GM13976 (cell line): ENCODE results near the gene C1orf159.

ENCODE experiments used
- DNase-seq: peaks from one replicate; pipeline ENCODE4 v3.0.0; 2012; ENCODE audit warnings: low spot score
- in situ Hi-C: fragments of 300-500 bp; cut with MboI; formaldehyde crosslinking; loops from one replicate; pipeline ENCODE4 v1.12.0; 2022; ENCODE audit warnings: low sequenced_read_pairs, mixed read lengths, inconsistent platforms; ENCODE audit not compliant: unreplicated experiment
- TF ChIP-seq, protein P1 (sequence below): IDR thresholded peaks from 2 replicates; pipeline ENCODE4 v1.5.1; 2012; ENCODE audit warnings: borderline replicate concordance, mild to moderate bottlenecking; ENCODE audit not compliant: insufficient read depth; ENCODE audit errors: extremely low read depth, missing control alignments, control extremely low read depth

Gene C1orf159

DNA sequence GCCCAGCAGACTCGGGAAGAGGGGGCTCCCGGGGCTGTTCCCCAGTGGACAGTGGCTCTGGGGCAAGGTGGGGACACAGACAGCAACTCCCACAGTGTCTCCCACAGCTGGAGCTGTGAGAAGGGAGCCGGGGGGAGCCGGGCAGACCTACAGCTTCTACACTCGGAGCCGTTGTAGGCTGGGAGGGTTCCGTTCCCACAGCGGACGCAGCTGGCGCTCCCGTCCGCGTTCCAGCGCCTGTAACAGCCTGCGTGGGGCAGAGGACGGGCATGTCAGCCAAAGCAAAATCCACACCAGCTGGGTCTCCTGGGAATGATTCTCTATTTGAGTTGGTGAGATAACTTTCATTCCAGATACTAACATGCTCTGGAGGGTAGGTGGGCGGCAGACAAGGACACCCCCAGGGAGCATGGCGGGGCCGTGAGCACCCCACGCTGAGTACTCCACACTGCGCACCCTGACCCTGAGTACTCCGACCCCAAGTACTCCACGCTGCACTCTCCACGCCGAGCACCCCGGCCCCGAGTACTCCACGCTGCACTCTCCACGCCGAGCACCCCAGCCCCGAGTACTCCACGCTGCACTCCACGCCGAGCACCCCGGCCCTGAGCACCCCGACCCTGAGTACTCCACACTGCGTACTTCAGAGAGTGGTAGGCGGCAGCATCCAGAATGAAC lies 28.4 kb downstream of the C1orf159 start:
- DNase-seq = no peak

DNA sequence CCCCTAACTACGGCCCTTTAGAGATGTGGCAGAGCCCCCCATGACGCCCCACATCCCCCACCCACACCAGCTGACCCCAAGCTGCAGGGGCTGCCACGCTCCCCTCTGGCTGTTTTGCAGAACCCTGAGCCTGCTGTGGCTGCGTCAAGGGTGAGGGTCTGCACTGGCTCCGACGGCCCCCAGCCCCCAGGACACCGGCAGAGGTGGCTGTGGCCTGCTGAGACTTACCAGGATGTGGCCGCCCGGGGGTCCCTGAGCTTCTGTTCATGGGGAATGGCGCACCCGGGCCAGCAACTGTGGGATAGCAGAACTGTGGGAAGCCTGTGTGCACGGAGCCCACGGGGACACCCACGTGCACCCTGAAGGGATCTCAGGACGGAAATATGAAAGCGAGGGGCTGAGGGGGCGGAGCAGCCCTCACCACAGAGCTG lies 29.0 kb downstream of the C1orf159 start:
- in situ Hi-C loops = no loop called here
- TF ChIP-seq, protein P1, sequence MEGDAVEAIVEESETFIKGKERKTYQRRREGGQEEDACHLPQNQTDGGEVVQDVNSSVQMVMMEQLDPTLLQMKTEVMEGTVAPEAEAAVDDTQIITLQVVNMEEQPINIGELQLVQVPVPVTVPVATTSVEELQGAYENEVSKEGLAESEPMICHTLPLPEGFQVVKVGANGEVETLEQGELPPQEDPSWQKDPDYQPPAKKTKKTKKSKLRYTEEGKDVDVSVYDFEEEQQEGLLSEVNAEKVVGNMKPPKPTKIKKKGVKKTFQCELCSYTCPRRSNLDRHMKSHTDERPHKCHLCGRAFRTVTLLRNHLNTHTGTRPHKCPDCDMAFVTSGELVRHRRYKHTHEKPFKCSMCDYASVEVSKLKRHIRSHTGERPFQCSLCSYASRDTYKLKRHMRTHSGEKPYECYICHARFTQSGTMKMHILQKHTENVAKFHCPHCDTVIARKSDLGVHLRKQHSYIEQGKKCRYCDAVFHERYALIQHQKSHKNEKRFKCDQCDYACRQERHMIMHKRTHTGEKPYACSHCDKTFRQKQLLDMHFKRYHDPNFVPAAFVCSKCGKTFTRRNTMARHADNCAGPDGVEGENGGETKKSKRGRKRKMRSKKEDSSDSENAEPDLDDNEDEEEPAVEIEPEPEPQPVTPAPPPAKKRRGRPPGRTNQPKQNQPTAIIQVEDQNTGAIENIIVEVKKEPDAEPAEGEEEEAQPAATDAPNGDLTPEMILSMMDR = no peak
- no peak for DNase-seq

More for the DNA sequence above, 28.4 kb downstream of the C1orf159 start:
- TF ChIP-seq, protein P1 = no peak
- in situ Hi-C loops = no loop called here

DNA sequence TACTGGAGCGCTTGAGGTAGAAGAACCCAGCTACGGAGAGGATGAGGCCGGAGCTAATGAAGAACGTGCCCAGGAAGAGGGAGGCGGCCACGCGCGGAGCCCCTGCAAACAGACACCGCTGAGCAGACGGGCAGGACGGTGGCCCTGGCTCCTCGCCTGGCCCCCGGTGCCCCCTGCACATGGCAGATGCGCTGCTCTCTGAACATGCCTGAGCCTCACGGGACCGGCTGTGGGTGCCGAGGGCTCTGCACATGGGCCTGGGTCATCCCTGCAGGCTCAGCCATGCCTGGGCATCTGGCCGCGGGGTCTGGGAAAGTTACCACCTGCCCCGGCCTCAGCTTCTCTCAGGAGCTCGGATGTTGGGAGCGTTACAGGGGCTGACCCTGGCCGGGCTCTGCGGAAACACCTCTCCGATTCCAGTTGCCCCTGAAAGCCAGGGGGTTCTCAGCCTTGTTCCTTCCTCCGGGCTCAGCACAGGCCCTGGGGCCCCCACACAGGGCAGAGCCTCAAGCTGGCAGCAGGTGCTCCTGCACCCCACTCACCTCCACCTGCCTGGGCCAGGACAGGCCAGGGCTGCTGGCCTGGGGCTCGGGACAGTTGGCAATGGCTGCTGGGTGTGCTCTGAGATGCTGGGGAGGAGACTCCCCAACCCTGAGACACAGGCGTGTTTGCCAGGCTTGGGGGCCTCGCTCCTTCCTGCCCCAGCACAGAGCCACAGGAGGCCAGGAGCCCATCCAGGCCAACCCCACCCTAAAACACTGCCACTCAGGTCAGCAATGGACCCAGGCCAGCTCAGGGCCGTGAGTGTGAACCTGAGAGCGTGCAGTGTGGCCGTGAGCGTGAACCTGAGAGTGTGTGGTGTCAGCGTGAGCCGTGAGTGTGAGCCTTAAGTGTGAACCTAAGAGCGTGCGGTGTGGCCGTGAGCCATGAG lies 29.7 kb downstream of the C1orf159 start:
- in situ Hi-C loops = no loop called here
- TF ChIP-seq, protein P1 = no peak
- DNase-seq = no peak

DNA sequence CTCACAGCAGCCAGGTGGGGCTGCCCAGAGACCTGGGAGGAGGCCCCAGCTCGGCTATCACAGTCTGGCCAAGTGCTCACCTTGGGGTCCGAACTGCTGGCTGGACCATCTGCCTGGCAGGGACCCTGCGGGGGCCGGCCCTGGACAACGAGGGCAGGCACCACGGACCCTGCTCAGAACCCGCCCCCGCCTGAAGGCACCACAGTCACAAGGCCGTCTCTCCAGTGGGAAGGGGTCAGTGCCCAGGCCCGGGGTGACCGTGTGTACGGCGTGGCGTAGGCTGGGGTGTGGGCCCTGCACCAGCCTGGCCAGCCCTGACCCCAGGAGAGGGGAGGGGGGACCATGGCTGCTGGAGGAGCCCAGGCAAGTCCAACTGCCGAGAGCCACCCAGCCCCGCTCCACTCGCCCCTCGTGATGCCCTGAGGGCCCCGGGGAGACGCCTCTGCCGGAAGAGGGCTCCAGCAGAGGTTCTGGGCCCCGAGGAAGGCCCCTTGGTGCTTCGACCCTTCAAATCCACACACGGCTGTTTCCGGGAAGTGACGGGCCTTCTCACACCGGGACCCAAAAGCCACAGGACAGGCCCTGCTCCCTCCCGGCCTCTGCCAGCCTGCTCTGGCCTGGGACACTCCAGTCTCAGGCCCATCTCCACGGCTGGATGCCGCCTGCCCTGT lies 30.6 kb downstream of the C1orf159 start:
- DNase-seq = no peak
- TF ChIP-seq, protein P1 = no peak
- in situ Hi-C loops = no loop called here

DNA sequence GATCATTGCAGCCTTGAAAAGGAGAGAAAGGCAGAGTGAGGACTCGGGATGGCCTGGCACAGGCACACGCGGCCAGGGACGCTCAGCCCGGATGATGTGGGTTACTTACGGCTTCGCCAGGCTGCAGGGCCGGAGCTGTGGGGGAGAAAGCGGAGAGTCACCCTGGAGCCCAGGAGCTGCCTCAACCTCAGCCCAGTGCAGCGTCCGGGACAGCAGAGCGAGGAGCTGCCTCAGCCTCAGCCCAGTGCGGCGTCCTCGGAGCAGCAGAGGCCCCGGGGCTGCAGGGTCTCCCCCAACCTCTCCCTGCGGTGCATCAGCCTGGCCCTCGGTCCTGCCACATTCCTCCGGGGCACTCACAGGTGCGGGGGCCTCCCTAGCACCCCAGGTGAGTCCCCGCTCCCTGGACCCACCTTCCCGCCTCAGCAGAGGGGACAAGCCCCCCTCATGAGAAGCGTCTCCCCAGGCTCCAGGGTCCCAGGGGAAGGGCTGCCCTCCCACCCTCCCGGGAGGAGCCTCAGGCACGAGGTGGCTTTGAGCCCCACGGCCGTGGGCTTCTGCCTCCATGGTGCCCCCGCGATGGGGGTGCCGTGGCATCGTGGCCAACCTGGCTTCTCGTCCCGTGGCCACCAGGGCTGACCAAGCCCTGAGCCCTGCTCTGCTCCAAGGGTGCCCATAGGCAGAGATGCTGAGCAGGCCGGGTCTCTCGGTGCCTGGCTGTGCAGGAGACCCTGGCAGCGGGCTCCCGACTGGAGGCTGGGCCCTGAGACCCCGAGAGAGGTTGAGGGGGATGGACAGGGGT lies 31.3 kb downstream of the C1orf159 start:
- TF ChIP-seq, protein P1 = no peak
- no peak for DNase-seq
- in situ Hi-C loops = no loop called here
